ENCODE results near the gene PHOX2A.

DNA sequence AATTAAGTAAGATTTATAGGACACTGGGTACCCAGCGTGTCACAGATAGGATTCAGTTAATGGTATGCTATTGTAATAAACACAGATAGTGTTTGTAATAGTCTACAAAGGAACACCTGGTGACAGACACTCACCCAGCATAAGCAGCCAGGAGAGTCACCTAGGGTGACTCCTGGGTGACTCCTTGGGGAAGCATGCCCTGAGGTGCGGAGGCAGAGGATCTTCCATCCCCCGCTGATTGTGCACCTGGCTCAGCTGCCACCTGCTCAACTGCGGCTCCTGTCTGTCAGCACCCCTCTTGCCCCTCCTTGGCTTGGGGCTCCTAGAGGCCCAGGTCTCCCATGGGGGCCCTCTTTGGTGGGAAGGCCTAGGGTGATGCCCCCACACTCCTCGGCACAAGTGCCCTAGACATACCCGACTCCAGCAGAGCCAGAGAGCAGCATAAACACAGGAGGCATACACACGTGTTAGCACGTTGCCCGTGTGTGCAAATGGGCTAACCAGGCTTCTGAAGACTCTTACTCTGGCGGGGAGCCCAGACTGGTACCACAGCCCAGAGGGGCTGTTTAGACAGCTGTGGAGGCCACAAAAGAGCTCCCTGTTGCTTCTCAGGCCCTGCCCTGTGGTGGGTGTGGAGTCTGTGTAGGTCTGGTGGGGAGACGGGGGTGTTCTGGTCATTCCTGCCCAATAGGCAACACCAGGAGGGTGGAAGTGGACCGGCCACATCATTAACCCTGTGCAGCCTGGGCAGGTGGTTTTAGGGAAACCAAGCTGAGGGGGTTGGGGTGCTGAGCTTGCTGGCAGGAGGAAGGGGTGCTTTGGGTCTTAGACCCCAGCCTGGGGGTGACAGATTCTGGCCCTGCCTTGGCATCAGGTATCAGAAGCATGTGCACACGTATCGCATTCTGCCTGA, 16.4 kb downstream of the PHOX2A start:
- TF ChIP-seq, protein P1, sequence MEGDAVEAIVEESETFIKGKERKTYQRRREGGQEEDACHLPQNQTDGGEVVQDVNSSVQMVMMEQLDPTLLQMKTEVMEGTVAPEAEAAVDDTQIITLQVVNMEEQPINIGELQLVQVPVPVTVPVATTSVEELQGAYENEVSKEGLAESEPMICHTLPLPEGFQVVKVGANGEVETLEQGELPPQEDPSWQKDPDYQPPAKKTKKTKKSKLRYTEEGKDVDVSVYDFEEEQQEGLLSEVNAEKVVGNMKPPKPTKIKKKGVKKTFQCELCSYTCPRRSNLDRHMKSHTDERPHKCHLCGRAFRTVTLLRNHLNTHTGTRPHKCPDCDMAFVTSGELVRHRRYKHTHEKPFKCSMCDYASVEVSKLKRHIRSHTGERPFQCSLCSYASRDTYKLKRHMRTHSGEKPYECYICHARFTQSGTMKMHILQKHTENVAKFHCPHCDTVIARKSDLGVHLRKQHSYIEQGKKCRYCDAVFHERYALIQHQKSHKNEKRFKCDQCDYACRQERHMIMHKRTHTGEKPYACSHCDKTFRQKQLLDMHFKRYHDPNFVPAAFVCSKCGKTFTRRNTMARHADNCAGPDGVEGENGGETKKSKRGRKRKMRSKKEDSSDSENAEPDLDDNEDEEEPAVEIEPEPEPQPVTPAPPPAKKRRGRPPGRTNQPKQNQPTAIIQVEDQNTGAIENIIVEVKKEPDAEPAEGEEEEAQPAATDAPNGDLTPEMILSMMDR (conservative IDR thresholded peaks at IDR 0.05), result no peak
- no peak for TF ChIP-seq EZH2 (IDR thresholded peaks at IDR 0.05; ENCODE audit: low read depth)

All from PC-9 (cell line).